Chondrocyte (in vitro differentiated cells): ENCODE measurements around the gene ACOT4. TPM values are rescaled to one million over a fixed set of nuclear protein-coding genes. Genes with fewer than 3 reads are reported as not detected.

ENCODE experiments used
- DNase-seq: peaks from one replicate; pipeline ENCODE4 v3.0.0; 2021; ENCODE audit warnings: mixed read lengths, low spot score
- H3K27ac Mint-ChIP-seq: one replicate; pipeline ENCODE4 v1.8.0; 2021; ENCODE audit warnings: mild to moderate bottlenecking, moderate library complexity, mixed read lengths; ENCODE audit not compliant: unreplicated experiment
- H3K27me3 Mint-ChIP-seq: 2 replicates; pipeline ENCODE4 v1.8.0; 2021; ENCODE audit warnings: low read depth, mixed read lengths
- H3K36me3 Mint-ChIP-seq: 2 replicates; pipeline ENCODE4 v1.8.0; 2021; ENCODE audit warnings: low read depth, mixed read lengths
- H3K4me1 Mint-ChIP-seq: 2 replicates; pipeline ENCODE4 v1.8.0; 2021; ENCODE audit warnings: low read depth, mild to moderate bottlenecking, mixed read lengths
- H3K4me3 Mint-ChIP-seq: one replicate; pipeline ENCODE4 v1.8.0; 2021; ENCODE audit warnings: mild to moderate bottlenecking, moderate library complexity, mixed read lengths; ENCODE audit not compliant: unreplicated experiment
- H3K9me3 Mint-ChIP-seq: 2 replicates; pipeline ENCODE4 v1.8.0; 2021; ENCODE audit warnings: low read depth, mixed read lengths
- total RNA-seq: library from RNA; stranded (reverse); gene quantifications from 3 replicates; pipeline ENCODE4 v1.2.1, GENCODE V29; 2021
- TF ChIP-seq, protein P1 (sequence below): fragments of 200-600 bp; sonication (generic); IDR thresholded peaks from 2 replicates; pipeline ENCODE4 v1.5.0; 2021; ENCODE audit warnings: antibody characterized with exemption, mild to moderate bottlenecking, moderate library complexity

Gene ACOT4
- total RNA-seq, 1 donor from 2014 or later: 4.0 TPM

DNA sequence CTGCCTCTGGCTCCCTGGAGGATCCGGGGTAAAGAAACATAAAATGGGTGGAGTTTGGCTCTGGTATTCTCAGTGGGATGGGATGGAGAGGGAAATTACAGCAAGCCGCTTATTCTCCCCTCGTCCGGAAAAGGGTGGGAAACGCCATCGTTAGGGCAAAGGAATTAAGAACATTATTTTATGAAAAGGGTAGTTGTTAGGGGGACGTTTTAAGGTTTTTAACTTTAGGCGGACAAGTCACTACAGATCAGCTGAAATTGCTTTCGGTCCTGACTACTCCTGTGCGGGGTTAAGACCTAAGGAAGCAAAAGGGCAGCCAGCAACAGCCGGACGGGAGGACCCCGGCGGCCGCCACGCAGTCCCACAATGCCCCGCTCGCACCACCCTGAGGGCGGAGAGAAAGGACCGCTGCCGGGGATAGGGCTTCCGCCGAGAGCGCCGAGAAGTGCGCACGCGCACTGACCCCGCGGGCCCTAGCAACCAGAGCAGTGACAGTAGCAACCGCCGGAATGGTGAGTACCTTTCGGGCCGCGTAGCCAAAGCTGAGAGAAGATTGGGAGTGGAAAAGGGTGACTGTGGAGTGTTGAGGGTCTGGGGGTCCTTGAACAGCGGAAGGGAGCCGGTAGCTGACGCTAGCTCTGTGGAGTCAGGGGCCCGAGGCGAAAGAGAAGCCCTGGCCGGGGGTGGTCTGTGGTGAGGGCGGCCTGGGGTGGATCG is 53.0 kb downstream of the ACOT4 start, which contains the start of gene DNAL1:
DNAL1 (plus strand) TSS at position 456 of the 717 bp plus-strand sequence; CDS start at position 510, 54 bp downstream.
- H3K4me1 Mint-ChIP-seq: peaks cover 30% of the 10 kb centered on the region
- H3K4me3 Mint-ChIP-seq: peak within 1 kb of the TSS; percentile 98
- no peaks in the 10 kb centered on the region for H3K27me3 Mint-ChIP-seq
- no peaks in the 10 kb centered on the region for H3K9me3 Mint-ChIP-seq
- DNase-seq: peak; percentile 97
- TF ChIP-seq, protein P1, sequence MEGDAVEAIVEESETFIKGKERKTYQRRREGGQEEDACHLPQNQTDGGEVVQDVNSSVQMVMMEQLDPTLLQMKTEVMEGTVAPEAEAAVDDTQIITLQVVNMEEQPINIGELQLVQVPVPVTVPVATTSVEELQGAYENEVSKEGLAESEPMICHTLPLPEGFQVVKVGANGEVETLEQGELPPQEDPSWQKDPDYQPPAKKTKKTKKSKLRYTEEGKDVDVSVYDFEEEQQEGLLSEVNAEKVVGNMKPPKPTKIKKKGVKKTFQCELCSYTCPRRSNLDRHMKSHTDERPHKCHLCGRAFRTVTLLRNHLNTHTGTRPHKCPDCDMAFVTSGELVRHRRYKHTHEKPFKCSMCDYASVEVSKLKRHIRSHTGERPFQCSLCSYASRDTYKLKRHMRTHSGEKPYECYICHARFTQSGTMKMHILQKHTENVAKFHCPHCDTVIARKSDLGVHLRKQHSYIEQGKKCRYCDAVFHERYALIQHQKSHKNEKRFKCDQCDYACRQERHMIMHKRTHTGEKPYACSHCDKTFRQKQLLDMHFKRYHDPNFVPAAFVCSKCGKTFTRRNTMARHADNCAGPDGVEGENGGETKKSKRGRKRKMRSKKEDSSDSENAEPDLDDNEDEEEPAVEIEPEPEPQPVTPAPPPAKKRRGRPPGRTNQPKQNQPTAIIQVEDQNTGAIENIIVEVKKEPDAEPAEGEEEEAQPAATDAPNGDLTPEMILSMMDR: peak; percentile 19
- H3K27ac Mint-ChIP-seq: peak within 1 kb of the TSS; percentile 87
- H3K36me3 Mint-ChIP-seq: no peaks in the 10 kb centered on the region

DNA sequence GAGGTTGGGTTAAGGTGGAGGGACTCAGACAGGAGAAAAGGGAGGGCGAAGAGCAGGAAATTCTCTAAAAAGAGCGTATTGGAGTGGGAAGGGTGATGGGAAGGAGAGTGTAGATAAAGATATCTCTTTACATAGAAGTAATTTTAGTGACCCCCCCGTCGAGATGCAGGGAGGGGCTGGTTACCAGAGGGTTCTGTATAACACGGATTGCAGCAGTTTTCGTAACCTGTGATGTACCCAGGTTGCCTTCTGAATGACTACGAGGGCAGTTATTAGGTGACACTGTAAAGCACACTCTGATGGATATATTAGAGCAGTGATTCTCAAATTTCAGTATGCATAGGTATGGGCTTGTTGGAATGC is 53.6 kb downstream of the ACOT4 start:
- Mint-ChIP-seq H3K27ac (peak overlapping the region; percentile 87), H3K4me3 (peak overlapping the region; percentile 98), H3K4me1 (peaks cover 24% of the 10 kb centered on the region), H3K9me3 (no peaks in the 10 kb centered on the region), H3K36me3 (no peaks in the 10 kb centered on the region), H3K27me3 (no peaks in the 10 kb centered on the region)
- no peak for DNase-seq
- TF ChIP-seq, protein P1: no peak

Other genes starting within 250 kb of the ACOT4 start
- gene NUMB, start 133.3 kb upstream of the ACOT4 start, total RNA-seq: 59.2 to 60.9 TPM (median 60.7 TPM) in 3 replicates
- 12.4 to 13.1 TPM (median 12.9 TPM) in 3 replicates for gene RIOX1, start 100.9 kb upstream of the ACOT4 start, total RNA-seq
- gene ACOT1, start 54.7 kb upstream of the ACOT4 start, total RNA-seq: 12.0 to 15.7 TPM (median 14.8 TPM) in 3 replicates
- 0.27 TPM in 1 of 3 replicates, not detected in the others for gene HEATR4, start 32.9 kb upstream of the ACOT4 start, total RNA-seq
- 38.0 to 48.5 TPM (median 46.4 TPM) in 3 replicates for gene ACOT2, start 22.7 kb upstream of the ACOT4 start, total RNA-seq
- gene ACOT6, start 20.6 kb downstream of the ACOT4 start, total RNA-seq: not detected in 3 replicates
- 13.3 to 23.0 TPM (median 15.2 TPM) in 3 replicates for gene DNAL1, start 53.1 kb downstream of the ACOT4 start, total RNA-seq
- gene PNMA1, start 122.5 kb downstream of the ACOT4 start, total RNA-seq: 72.0 to 85.2 TPM (median 72.1 TPM) in 3 replicates